ENCODE results near the gene FGF10.

FGF10 gene

GRCh38 chr5:44358421-44358820 is 30.8 kb downstream of the FGF10 start:
- no peak for DNase-seq (ENCODE audit: low read depth in 2 of 3, low spot score in 2 of 3)

- no peak for DNase-seq (ENCODE audit: low read depth in 2 of 3, low spot score in 2 of 3)
Observed at GRCh38 chr5:44356231-44356630, 33.0 kb downstream of the FGF10 start.

GRCh38 chr5:44345871-44346270 is 43.3 kb downstream of the FGF10 start:
- no peak for DNase-seq (ENCODE audit: low read depth in 2 of 3, low spot score in 2 of 3)

- DNase-seq (ENCODE audit: low read depth in 2 of 3, low spot score in 2 of 3): no peak
Observed at GRCh38 chr5:44336708-44337107, 52.5 kb downstream of the FGF10 start.

- DNase-seq (ENCODE audit: low read depth in 2 of 3, low spot score in 2 of 3): no peak
Observed at GRCh38 chr5:44334622-44335021, 54.6 kb downstream of the FGF10 start.

GRCh38 chr5:44332285-44332971 is 56.8 kb downstream of the FGF10 start:
- no peak for DNase-seq (ENCODE audit: low read depth in 2 of 3, low spot score in 2 of 3)

GRCh38 chr5:44331471-44332050 is 57.7 kb downstream of the FGF10 start:
- DNase-seq (ENCODE audit: low read depth in 2 of 3, low spot score in 2 of 3): no peak

GRCh38 chr5:44329716-44330115 is 59.5 kb downstream of the FGF10 start:
- DNase-seq (ENCODE audit: low read depth in 2 of 3, low spot score in 2 of 3): no peak

GRCh38 chr5:44321144-44321725 is 68.0 kb downstream of the FGF10 start:
- DNase-seq (ENCODE audit: low read depth in 2 of 3, low spot score in 2 of 3): no peak

- no peak for DNase-seq (ENCODE audit: low read depth in 2 of 3, low spot score in 2 of 3)
Observed at GRCh38 chr5:44320188-44320587, 69.0 kb downstream of the FGF10 start.

- no peak for DNase-seq (ENCODE audit: low read depth in 2 of 3, low spot score in 2 of 3)
Observed at GRCh38 chr5:44318883-44319282, 70.3 kb downstream of the FGF10 start.

- no peak for DNase-seq (ENCODE audit: low read depth in 2 of 3, low spot score in 2 of 3)
Observed at GRCh38 chr5:44312374-44312773, 76.8 kb downstream of the FGF10 start.

- no peak for DNase-seq (ENCODE audit: low read depth in 2 of 3, low spot score in 2 of 3)
Observed at GRCh38 chr5:44300551-44300950, 88.7 kb downstream of the FGF10 start.

GRCh38 chr5:44299394-44299793 is 89.8 kb downstream of the FGF10 start:
- DNase-seq (ENCODE audit: low read depth in 2 of 3, low spot score in 2 of 3): no peak

- no peak for DNase-seq (ENCODE audit: low read depth in 2 of 3, low spot score in 2 of 3)
Observed at GRCh38 chr5:44294516-44294915, 94.7 kb downstream of the FGF10 start.

- DNase-seq (ENCODE audit: low read depth in 2 of 3, low spot score in 2 of 3): no peak
Observed at GRCh38 chr5:44292736-44293135, 96.5 kb downstream of the FGF10 start.

GRCh38 chr5:44278469-44278868 is 110.8 kb downstream of the FGF10 start:
- DNase-seq (ENCODE audit: low read depth in 2 of 3, low spot score in 2 of 3): no peak

GRCh38 chr5:44275908-44276307 is 113.3 kb downstream of the FGF10 start:
- no peak for DNase-seq (ENCODE audit: low read depth in 2 of 3, low spot score in 2 of 3)

- no peak for DNase-seq (ENCODE audit: low read depth in 2 of 3, low spot score in 2 of 3)
Observed at GRCh38 chr5:44275329-44275728, 113.9 kb downstream of the FGF10 start.

GRCh38 chr5:44267909-44268308 is 121.3 kb downstream of the FGF10 start:
- no peak for DNase-seq (ENCODE audit: low read depth in 2 of 3, low spot score in 2 of 3)

GRCh38 chr5:44266882-44267576 is 122.2 kb downstream of the FGF10 start:
- DNase-seq (ENCODE audit: low read depth in 2 of 3, low spot score in 2 of 3): no peak

GRCh38 chr5:44265713-44266112 is 123.5 kb downstream of the FGF10 start:
- DNase-seq (ENCODE audit: low read depth in 2 of 3, low spot score in 2 of 3): no peak

Measured in activated CD8-positive, alpha-beta memory T cell treated with anti-CD3 and anti-CD28 coated beads for 48 hours (primary cell).